Measurements from ENCODE around the gene NFIA.

Gene NFIA

DNA sequence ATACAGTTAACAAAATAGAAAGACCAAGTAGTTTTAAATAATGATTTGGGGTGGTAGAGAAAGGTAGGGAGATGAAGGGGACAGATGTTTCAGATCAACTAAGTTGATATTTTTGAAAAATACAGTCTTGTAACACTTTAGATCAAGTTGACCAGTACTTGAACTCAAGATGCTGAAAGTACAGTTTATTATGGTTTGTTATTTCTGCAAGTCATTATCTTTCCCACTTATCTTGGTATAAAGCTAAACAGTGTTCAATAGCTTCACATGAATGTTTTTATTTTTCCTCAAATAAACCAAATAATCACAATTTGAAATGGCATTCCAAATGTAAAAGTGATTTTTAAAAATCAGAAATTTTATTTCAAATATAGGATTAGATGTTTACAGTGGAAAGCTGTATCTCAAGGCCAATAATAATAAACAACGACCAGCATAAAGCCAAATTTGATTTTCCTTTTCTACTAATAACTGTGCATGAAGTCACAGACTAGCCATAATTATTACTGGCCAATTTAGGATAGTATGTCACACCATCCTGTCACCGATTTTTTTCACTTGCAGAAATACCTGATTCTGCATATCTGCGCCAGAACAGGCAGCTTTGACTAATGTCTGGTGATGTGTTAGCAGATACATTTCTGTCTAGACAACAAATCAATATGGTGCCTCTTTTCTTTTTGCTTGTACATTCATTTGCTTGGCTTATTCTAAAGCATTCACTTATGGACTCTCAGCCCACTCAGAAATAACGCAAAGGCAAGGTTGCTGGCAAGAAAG, 322.4 kb downstream of the NFIA start:
- H3K4me3 ChIP-seq (IDR thresholded peaks at IDR 0.05; ENCODE audit: insufficient read depth, low read depth, low read length), result no peak overlapping the region
- no peaks in the 10 kb centered on the region for H3K4me1 ChIP-seq (ENCODE audit: low read depth, poor library complexity, severe bottlenecking)
- no peak overlapping the region for H2AFZ ChIP-seq (ENCODE audit: low read depth)
- no peak overlapping the region for H3K27ac ChIP-seq
- H3K4me2 ChIP-seq, result no peak overlapping the region
- no peaks in the 10 kb centered on the region for H3K36me3 ChIP-seq (ENCODE audit: insufficient read depth)
- H3K27me3 ChIP-seq (ENCODE audit: insufficient read depth, low read depth), result no peaks in the 10 kb centered on the region
- H4K20me1 ChIP-seq (ENCODE audit: insufficient read depth), result no peaks in the 10 kb centered on the region
- TF ChIP-seq, protein P1, sequence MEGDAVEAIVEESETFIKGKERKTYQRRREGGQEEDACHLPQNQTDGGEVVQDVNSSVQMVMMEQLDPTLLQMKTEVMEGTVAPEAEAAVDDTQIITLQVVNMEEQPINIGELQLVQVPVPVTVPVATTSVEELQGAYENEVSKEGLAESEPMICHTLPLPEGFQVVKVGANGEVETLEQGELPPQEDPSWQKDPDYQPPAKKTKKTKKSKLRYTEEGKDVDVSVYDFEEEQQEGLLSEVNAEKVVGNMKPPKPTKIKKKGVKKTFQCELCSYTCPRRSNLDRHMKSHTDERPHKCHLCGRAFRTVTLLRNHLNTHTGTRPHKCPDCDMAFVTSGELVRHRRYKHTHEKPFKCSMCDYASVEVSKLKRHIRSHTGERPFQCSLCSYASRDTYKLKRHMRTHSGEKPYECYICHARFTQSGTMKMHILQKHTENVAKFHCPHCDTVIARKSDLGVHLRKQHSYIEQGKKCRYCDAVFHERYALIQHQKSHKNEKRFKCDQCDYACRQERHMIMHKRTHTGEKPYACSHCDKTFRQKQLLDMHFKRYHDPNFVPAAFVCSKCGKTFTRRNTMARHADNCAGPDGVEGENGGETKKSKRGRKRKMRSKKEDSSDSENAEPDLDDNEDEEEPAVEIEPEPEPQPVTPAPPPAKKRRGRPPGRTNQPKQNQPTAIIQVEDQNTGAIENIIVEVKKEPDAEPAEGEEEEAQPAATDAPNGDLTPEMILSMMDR (conservative IDR thresholded peaks at IDR 0.05; ENCODE audit: low read depth, low read length), result no peak
- H3K79me2 ChIP-seq (ENCODE audit: insufficient read depth, low read depth), result no peaks in the 10 kb centered on the region
- no peak overlapping the region for H3K9ac ChIP-seq

DNA sequence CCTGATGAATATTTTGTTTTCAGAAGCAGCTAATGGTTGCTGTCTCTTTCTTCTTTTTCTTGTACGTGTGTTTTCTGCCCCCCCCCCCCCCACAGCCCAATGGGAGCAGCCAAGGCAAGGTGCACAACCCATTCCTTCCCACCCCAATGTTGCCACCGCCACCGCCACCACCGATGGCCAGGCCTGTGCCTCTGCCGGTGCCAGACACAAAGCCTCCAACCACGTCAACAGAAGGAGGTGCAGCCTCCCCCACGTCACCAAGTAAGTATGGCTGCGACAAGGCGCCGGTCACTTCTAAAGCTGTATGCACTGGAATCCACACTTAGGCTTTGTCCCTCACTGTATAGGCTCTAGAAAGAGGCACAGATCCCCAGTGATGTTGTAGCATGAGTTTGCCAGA, 324.1 kb downstream of the NFIA start:
- Histone ChIP-seq H2AFZ (ENCODE audit: low read depth) (no peak overlapping the region), H3K4me2 (no peak overlapping the region), H4K20me1 (ENCODE audit: insufficient read depth) (no peaks in the 10 kb centered on the region), H3K27ac (no peak overlapping the region), H3K9ac (no peak overlapping the region), H3K27me3 (ENCODE audit: insufficient read depth, low read depth) (no peaks in the 10 kb centered on the region), H3K79me2 (ENCODE audit: insufficient read depth, low read depth) (no peaks in the 10 kb centered on the region), H3K36me3 (ENCODE audit: insufficient read depth) (no peaks in the 10 kb centered on the region), H3K4me1 (ENCODE audit: low read depth, poor library complexity, severe bottlenecking) (peaks cover 6% of the 10 kb centered on the region), H3K4me3 (IDR thresholded peaks at IDR 0.05; ENCODE audit: insufficient read depth, low read depth, low read length) (no peak overlapping the region)
- TF ChIP-seq, protein P1 (conservative IDR thresholded peaks at IDR 0.05; ENCODE audit: low read depth, low read length), result no peak

DNA sequence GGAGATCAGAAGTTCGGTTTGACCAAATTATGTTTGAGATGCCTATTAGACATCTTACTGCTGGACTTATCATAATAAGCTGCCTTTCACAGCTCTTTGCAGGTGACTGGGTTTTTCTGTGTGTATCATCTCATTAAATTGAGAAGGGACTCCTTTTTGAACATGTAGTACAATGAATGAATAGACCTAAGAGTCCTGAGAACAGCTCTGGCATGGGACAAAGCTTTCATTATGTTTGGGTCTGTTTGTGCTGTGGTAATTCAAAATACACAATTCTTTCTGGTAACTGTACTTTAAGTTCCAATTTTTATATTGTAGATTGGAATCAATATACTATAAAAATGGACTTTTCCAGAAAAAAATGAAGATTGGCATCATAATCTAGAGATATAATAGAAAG, 330.2 kb downstream of the NFIA start:
- Histone ChIP-seq H3K79me2 (ENCODE audit: insufficient read depth, low read depth) (no peaks in the 10 kb centered on the region), H3K4me2 (no peak overlapping the region), H4K20me1 (ENCODE audit: insufficient read depth) (no peaks in the 10 kb centered on the region), H3K4me1 (ENCODE audit: low read depth, poor library complexity, severe bottlenecking) (peaks cover 6% of the 10 kb centered on the region), H3K36me3 (ENCODE audit: insufficient read depth) (no peaks in the 10 kb centered on the region), H3K27ac (no peak overlapping the region), H2AFZ (ENCODE audit: low read depth) (no peak overlapping the region), H3K27me3 (ENCODE audit: insufficient read depth, low read depth) (no peaks in the 10 kb centered on the region), H3K4me3 (IDR thresholded peaks at IDR 0.05; ENCODE audit: insufficient read depth, low read depth, low read length) (no peak overlapping the region), H3K9ac (no peak overlapping the region)
- TF ChIP-seq, protein P1 (conservative IDR thresholded peaks at IDR 0.05; ENCODE audit: low read depth, low read length), result no peak

DNA sequence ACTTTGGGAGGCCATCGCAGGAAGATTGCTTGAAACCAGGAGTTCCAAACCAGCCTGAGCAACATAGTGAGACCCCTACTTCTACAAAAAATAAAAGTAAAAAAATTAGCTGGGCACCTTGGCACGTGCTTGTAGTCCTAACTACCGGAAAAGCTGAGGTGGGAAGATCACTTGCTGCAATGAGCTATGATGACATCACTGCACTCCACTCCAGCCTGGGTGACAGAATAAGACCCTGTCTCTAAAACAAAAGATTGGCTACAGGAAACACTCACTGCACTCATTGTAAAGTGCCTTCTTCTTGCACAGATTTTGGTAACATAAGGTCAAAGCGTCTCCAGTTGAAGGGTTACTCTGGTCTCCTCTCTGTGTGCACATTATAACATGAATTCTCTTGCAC, 336.8 kb downstream of the NFIA start:
- Histone ChIP-seq H2AFZ (ENCODE audit: low read depth) (peak overlapping the region; percentile 52; the same call in 1 of the 2 replicates), H4K20me1 (ENCODE audit: insufficient read depth) (no peaks in the 10 kb centered on the region), H3K4me3 (IDR thresholded peaks at IDR 0.05; ENCODE audit: insufficient read depth, low read depth, low read length) (peak overlapping the region; percentile 18), H3K4me1 (ENCODE audit: low read depth, poor library complexity, severe bottlenecking) (peaks cover 57% of the 10 kb centered on the region), H3K4me2 (peak overlapping the region; percentile 89), H3K27me3 (ENCODE audit: insufficient read depth, low read depth) (no peaks in the 10 kb centered on the region), H3K36me3 (ENCODE audit: insufficient read depth) (no peaks in the 10 kb centered on the region), H3K79me2 (ENCODE audit: insufficient read depth, low read depth) (no peaks in the 10 kb centered on the region), H3K27ac (peak overlapping the region; percentile 93), H3K9ac (no peak overlapping the region)
- TF ChIP-seq, protein P1 (conservative IDR thresholded peaks at IDR 0.05; ENCODE audit: low read depth, low read length), result no peak
